ENCODE results near the gene FLRT1.

Gene FLRT1

GRCh38 chr11:64078284-64078683 is 42.6 kb downstream of the FLRT1 start:
- no peak for DNase-seq (ENCODE audit: low read depth)
- no peak for TF ChIP-seq CTCF (IDR thresholded peaks at IDR 0.05; ENCODE audit: insufficient read depth, low read depth, low read length, missing control alignments)
- no peak overlapping the region for H3K4me3 ChIP-seq (ENCODE audit: low read depth, low read length)

GRCh38 chr11:64078905-64079304 is 43.2 kb downstream of the FLRT1 start:
- TF ChIP-seq CTCF (IDR thresholded peaks at IDR 0.05; ENCODE audit: insufficient read depth, low read depth, low read length, missing control alignments): no peak
- no peak overlapping the region for H3K4me3 ChIP-seq (ENCODE audit: low read depth, low read length)
- no peak for DNase-seq (ENCODE audit: low read depth)

- no peak for DNase-seq (ENCODE audit: low read depth)
- TF ChIP-seq CTCF (IDR thresholded peaks at IDR 0.05; ENCODE audit: insufficient read depth, low read depth, low read length, missing control alignments): no peak
- no peak overlapping the region for H3K4me3 ChIP-seq (ENCODE audit: low read depth, low read length)
These were observed 44.7 kb downstream of the FLRT1 start for GRCh38 chr11:64080390-64080789.

GRCh38 chr11:64081745-64082442 is 46.2 kb downstream of the FLRT1 start:
- DNase-seq (ENCODE audit: low read depth): no peak
- H3K4me3 ChIP-seq (ENCODE audit: low read depth, low read length): no peak overlapping the region
- no peak for TF ChIP-seq CTCF (IDR thresholded peaks at IDR 0.05; ENCODE audit: insufficient read depth, low read depth, low read length, missing control alignments)

- no peak overlapping the region for H3K4me3 ChIP-seq (ENCODE audit: low read depth, low read length)
- TF ChIP-seq CTCF (IDR thresholded peaks at IDR 0.05; ENCODE audit: insufficient read depth, low read depth, low read length, missing control alignments): no peak
- DNase-seq (ENCODE audit: low read depth): no peak
These were observed 47.8 kb downstream of the FLRT1 start for GRCh38 chr11:64083398-64084080.

- DNase-seq (ENCODE audit: low read depth): no peak
- no peak for TF ChIP-seq CTCF (IDR thresholded peaks at IDR 0.05; ENCODE audit: insufficient read depth, low read depth, low read length, missing control alignments)
- no peak overlapping the region for H3K4me3 ChIP-seq (ENCODE audit: low read depth, low read length)
These were observed 48.6 kb downstream of the FLRT1 start for GRCh38 chr11:64084146-64084950.

All from GM12865 (cell line).